ENCODE results near the gene SNED1.
"Not testable (repeated sequence)": the region's sequence is repeated elsewhere in the genome, so short reads cannot be mapped to it uniquely, and the experiment has no call there.

Gene SNED1

GRCh38 chr2:240972201-240972600, 26.2 kb upstream of the SNED1 start:
- DNase-seq (ENCODE audit: low read depth in 1 of 2, low spot score in 1 of 2), result no peak

- DNase-seq (ENCODE audit: low read depth in 1 of 2, low spot score in 1 of 2), result no peak
Observed at GRCh38 chr2:240972636-240973521, 25.5 kb upstream of the SNED1 start.

GRCh38 chr2:240974771-240975572, 23.4 kb upstream of the SNED1 start:
- DNase-seq (ENCODE audit: low read depth in 1 of 2, low spot score in 1 of 2), result no peak

- DNase-seq (ENCODE audit: low read depth in 1 of 2, low spot score in 1 of 2), result not testable (repeated sequence)
Observed at GRCh38 chr2:240975903-240976302, 22.5 kb upstream of the SNED1 start.

GRCh38 chr2:240981280-240981679, 17.1 kb upstream of the SNED1 start:
- no peak for DNase-seq (ENCODE audit: low read depth in 1 of 2, low spot score in 1 of 2)

- DNase-seq (ENCODE audit: low read depth in 1 of 2, low spot score in 1 of 2), result no peak
Observed at GRCh38 chr2:240981871-240982800, 16.3 kb upstream of the SNED1 start.

- DNase-seq (ENCODE audit: low read depth in 1 of 2, low spot score in 1 of 2), result no peak
Observed at GRCh38 chr2:240982821-240983281, 15.6 kb upstream of the SNED1 start.

- no peak for DNase-seq (ENCODE audit: low read depth in 1 of 2, low spot score in 1 of 2)
Observed at GRCh38 chr2:240983361-240983995, 14.9 kb upstream of the SNED1 start.

GRCh38 chr2:240983996-240984498, 14.4 kb upstream of the SNED1 start:
- DNase-seq (ENCODE audit: low read depth in 1 of 2, low spot score in 1 of 2), result no peak

GRCh38 chr2:240985881-240986786, 12.3 kb upstream of the SNED1 start:
- no peak for DNase-seq (ENCODE audit: low read depth in 1 of 2, low spot score in 1 of 2)

- no peak for DNase-seq (ENCODE audit: low read depth in 1 of 2, low spot score in 1 of 2)
Observed at GRCh38 chr2:240986787-240987411, 11.5 kb upstream of the SNED1 start.

GRCh38 chr2:240987588-240987987, 10.8 kb upstream of the SNED1 start:
- DNase-seq (ENCODE audit: low read depth in 1 of 2, low spot score in 1 of 2), result no peak

GRCh38 chr2:240988146-240988545, 10.3 kb upstream of the SNED1 start:
- no peak for DNase-seq (ENCODE audit: low read depth in 1 of 2, low spot score in 1 of 2)

- DNase-seq (ENCODE audit: low read depth in 1 of 2, low spot score in 1 of 2), result no peak
Observed at GRCh38 chr2:240988571-240989271, 9.7 kb upstream of the SNED1 start.

GRCh38 chr2:240989451-240990265, 8.8 kb upstream of the SNED1 start:
- no peak for DNase-seq (ENCODE audit: low read depth in 1 of 2, low spot score in 1 of 2)

- no peak for DNase-seq (ENCODE audit: low read depth in 1 of 2, low spot score in 1 of 2)
Observed at GRCh38 chr2:240990266-240990529, 8.2 kb upstream of the SNED1 start.

- no peak for DNase-seq (ENCODE audit: low read depth in 1 of 2, low spot score in 1 of 2)
Observed at GRCh38 chr2:240990726-240991377, 7.6 kb upstream of the SNED1 start.

All from activated T-helper 1 cell treated with anti-CD3 and anti-CD28 coated beads, Interleukin-2, amount 50 U/mL, for 16 hours (primary cell).